GM12875 (cell line): ENCODE measurements around the gene TBC1D26.
"Not testable (repeated sequence)": the region's sequence is repeated elsewhere in the genome, so short reads cannot be mapped to it uniquely, and the experiment has no call there.

Experiments
- H3K4me3 ChIP-seq: one replicate; pipeline ENCODE4 v1.5.1; 2011; ENCODE audit warnings: low read depth, low read length, control low read depth
- TF ChIP-seq, protein P1 (sequence below): IDR thresholded peaks from 2 replicates; pipeline ENCODE4 v1.5.1; 2011; ENCODE audit warnings: low read depth, mild to moderate bottlenecking, control low read depth, inconsistent platforms, low read length, moderate library complexity, borderline replicate concordance; ENCODE audit not compliant: insufficient read depth

Gene TBC1D26

DNA sequence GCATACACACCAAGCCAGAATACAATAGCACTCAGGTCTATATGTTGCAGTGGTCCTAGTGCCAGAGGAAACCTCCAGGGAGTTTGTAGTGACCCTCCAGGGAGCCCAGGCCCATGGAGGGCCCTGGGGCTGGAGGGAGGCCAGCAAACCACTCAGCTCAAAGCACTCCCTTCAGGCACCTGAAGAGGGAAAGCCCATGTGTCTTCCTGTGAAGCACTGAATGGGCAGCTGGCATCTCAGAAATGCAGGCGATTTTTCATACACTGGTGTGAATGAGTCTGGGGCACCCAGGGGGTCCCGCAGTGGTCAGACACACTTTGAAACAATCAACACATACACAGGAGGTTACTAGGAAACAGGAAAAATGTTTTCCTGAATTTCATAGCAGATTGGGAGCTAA is 12.8 kb downstream of the TBC1D26 start:
- TF ChIP-seq, protein P1, sequence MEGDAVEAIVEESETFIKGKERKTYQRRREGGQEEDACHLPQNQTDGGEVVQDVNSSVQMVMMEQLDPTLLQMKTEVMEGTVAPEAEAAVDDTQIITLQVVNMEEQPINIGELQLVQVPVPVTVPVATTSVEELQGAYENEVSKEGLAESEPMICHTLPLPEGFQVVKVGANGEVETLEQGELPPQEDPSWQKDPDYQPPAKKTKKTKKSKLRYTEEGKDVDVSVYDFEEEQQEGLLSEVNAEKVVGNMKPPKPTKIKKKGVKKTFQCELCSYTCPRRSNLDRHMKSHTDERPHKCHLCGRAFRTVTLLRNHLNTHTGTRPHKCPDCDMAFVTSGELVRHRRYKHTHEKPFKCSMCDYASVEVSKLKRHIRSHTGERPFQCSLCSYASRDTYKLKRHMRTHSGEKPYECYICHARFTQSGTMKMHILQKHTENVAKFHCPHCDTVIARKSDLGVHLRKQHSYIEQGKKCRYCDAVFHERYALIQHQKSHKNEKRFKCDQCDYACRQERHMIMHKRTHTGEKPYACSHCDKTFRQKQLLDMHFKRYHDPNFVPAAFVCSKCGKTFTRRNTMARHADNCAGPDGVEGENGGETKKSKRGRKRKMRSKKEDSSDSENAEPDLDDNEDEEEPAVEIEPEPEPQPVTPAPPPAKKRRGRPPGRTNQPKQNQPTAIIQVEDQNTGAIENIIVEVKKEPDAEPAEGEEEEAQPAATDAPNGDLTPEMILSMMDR: no peak

DNA sequence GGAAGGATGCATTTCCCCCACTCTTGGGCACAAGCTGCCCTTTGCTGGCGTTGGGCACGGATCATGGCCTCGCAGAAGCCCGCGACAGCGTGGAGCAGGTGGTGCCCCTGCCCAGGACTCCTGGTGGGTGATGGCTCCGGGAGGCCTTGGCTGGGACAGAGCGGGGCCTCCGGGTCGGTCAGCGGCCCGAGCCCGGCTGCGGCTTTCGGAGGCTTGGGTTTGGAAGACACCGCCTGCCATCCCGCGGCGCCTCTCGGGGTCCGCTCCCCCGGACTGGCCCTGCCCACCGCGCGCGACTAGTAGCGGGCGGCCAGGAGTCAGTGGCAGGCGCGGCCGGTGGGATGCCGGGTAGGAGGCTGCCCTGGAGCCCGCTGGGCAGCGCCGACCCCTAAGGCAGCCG is 17.3 kb downstream of the TBC1D26 start:
- H3K4me3 ChIP-seq: not testable (repeated sequence)

More for the DNA sequence above, 12.8 kb downstream of the TBC1D26 start:
- H3K4me3 ChIP-seq: no peak overlapping the region

DNA sequence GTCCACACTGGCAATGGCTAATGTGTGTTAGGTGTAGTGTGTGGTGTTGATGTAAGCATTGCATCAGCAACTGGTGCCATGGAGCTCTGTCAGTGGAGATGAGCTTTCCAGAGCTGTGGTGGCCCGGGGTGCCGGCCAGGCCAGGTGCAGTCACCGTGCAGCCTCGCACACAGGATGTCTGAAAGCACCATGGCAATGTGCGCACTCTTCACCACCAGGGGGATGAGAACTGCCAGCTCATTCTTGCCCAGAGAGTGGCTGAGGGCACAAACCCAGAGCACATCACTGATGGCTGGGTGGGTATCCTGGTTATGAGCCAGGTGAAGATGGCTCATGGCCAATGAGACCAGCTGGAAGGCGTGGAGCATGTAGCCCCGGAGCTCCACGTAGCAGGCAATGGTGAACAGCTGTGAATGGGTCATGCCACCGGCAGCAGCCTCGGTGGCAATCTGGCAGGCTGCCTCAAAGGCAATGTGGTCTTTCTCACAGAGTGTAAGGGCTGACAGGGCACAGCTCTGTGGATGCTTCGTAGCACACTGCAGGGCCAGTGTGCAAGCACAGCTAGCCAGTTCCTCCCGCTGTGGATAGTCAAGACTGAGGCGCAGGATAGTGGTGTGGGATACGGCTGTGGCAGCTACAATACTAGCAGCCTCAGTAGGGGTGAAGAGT is 36.9 kb downstream of the TBC1D26 start:
- not testable (repeated sequence) for H3K4me3 ChIP-seq

DNA sequence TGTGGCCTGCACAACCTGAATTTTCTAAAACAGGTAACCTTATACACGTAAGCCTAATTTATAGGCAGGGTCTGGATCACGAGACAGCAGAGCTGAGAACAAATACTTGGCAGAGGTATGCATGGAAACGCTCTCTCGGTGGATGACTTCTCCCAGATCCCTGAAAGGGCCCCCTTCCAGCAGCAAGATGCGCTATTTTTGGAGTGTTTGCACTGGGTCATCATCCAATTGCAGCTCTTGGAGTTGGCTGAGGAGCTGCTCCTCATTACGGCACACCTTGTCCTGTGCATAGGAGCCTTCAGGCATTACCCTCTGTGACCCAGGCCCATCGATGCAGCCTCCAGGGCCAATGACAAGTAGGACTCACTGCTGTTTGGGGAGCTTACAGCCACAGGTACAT is 38.6 kb downstream of the TBC1D26 start:
- not testable (repeated sequence) for H3K4me3 ChIP-seq

DNA sequence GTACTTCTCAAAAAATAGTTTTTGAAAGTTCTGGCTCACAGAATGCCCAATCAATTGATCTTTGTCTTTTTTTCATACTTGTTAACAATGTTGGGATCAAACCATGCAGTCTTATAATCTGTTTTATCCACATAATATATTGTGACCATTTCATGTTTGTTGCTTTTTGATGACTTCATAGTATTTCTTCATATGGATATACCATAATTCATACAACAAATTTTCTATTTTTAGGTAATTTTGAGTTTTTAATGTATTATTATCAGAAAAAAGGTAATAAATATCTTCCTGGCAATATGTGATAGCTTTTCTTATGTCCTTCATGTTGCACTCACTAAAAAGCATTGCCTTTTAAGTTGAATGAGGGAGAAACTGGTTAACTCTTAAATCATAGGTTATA is 44.8 kb downstream of the TBC1D26 start:
- TF ChIP-seq, protein P1: no peak
- no peak overlapping the region for H3K4me3 ChIP-seq

DNA sequence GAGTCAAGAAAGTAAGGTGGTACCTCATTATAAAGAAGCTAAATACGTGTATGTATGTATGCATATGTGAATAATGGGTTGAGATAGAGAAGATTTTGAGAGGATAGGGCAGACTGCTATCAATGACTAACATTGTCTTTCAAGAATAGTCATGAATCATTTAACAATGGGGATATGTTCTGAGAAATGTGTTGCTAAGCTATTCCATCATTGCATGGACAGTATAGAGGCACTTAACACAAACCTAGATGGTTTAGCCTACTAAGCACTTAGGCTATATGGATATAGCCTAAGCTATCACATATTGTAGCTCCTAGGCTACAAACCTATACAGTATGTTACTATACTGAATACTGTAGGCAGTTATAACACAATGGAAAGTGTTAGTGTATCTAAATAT is 45.2 kb downstream of the TBC1D26 start:
- no peak overlapping the region for H3K4me3 ChIP-seq
- TF ChIP-seq, protein P1: no peak

DNA sequence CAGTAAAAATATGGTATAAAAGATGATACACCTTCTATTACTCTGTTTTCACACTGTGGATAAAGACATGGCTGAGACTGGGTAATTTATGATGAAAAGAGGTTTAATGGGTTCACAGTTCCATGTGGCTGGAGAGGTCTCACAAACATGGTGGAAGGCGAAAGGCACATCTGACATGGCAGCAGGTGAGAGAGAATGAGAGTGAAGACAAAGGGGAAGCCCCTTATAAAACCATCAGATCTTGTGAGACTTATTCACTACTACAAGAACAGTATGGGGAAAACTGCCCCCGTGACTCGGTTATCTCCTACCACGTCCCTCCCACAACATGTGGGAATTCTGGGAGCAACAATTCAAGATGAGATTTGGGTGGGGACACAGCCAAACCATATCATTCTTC is 45.6 kb downstream of the TBC1D26 start:
- TF ChIP-seq, protein P1: no peak
- no peak overlapping the region for H3K4me3 ChIP-seq

DNA sequence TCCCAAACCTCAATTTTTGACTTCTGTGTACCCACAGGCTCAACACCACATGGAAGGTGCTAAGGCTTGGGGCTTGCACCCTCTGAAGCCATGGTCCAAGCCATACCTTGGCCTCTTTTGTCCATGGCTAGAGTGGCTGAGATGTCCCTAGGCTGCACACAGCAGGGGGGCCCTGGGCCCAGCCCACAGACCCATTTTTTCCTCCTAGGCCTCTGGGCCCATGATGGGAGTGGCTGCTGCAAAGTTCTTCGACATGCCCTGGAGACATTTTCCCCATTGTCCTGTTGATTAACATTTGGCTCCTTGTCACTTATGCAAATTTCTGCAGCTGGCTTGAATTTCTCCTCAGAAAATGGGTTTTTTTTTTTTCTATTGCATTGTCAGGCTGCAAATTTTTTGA is 47.0 kb downstream of the TBC1D26 start:
- H3K4me3 ChIP-seq: no peak overlapping the region
- TF ChIP-seq, protein P1: no peak

DNA sequence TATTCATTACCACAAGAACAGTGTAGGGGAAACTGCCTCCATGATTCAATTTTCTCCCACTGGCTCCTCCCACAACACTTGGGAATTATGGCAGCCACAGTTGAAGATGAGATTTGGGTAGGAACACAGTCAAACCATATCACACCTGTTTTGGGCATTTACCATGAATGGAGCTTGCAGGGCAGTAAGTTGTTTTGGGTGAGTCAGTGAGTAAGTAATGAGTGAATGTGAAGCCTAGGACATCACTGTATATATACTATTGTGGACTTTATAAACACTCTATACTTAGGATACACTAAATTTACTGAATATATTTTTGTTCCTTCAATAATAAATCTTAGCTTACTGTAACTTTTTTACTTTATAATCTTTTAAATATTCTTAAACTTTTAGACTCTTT is 48.1 kb downstream of the TBC1D26 start:
- H3K4me3 ChIP-seq: no peak overlapping the region
- TF ChIP-seq, protein P1: no peak
